Neural progenitor cell (in vitro differentiated cells): ENCODE measurements around the gene OR5AK2.

Source experiments
- CTCF ChIP-seq: fragments of 200-600 bp; sonication (generic); IDR thresholded peaks from 2 replicates; pipeline ENCODE4 v1.5.1; 2017; ENCODE audit warnings: antibody characterized with exemption, mild to moderate bottlenecking
- EZH2 ChIP-seq: fragments of 200-600 bp; sonication (generic); IDR thresholded peaks from 2 replicates; pipeline ENCODE4 v1.6.1; 2017; ENCODE audit warnings: antibody characterized with exemption, mild to moderate bottlenecking, moderate library complexity
- EZH2phosphoT487 ChIP-seq: fragments of 200-600 bp; sonication (generic); IDR thresholded peaks from 2 replicates; pipeline ENCODE4 v1.6.1; 2017; ENCODE audit warnings: antibody characterized with exemption

- TF ChIP-seq CTCF (no peak), EZH2phosphoT487 (no peak), EZH2 (no peak)
Observed at GRCh38 chr11:56994532-56994931, 5.8 kb downstream of the OR5AK2 start.
